Measurements from ENCODE around the gene IQGAP2.

- TF ChIP-seq ZNF274 (IDR thresholded peaks at IDR 0.05; ENCODE audit: low read depth, low read length) (no peak), YY1 (IDR thresholded peaks at IDR 0.05; ENCODE audit: insufficient read depth, insufficient read length) (no peak)
Observed at GRCh38 chr5:76704131-76704663, 301.1 kb downstream of the IQGAP2 start.
